GM12878 (cell line): ENCODE measurements around the gene IMPACT.

Source experiments
- CBFB ChIP-seq: IDR thresholded peaks from 2 replicates; pipeline ENCODE4 v1.6.1; 2016; ENCODE audit warnings: antibody characterized with exemption, low read depth
- CEBPB ChIP-seq, 2 experiments: fragments of 150-350 bp in 1 of 2; IDR thresholded peaks; 2 replicates each; pipeline ENCODE4 v1.6.1; 2012 to 2014; ENCODE audit warnings: low read depth in 2 of 2, low read length in 2 of 2, borderline replicate concordance in 1 of 2, inconsistent platforms in 1 of 2
- CHD2 ChIP-seq: IDR thresholded peaks from 2 replicates; pipeline ENCODE4 v1.6.1; 2011; ENCODE audit warnings: low read depth, low read length, improper control_type of control experiment, borderline replicate concordance
- KLF5 ChIP-seq: fragments of 450-650 bp; IDR thresholded peaks from 2 replicates; pipeline ENCODE4 v1.6.1; 2014; ENCODE audit warnings: mild to moderate bottlenecking; ENCODE audit not compliant: partially characterized antibody
- POLR2AphosphoS5 ChIP-seq: IDR thresholded peaks from 2 replicates; pipeline ENCODE4 v1.6.1; 2011; ENCODE audit warnings: mild to moderate bottlenecking, low read length, inconsistent platforms
- SP1 ChIP-seq: IDR thresholded peaks from one replicate; pipeline ENCODE4 v1.6.1; 2011; ENCODE audit warnings: low read depth, low read length
- SREBF2 ChIP-seq: IDR thresholded peaks from 2 replicates; pipeline ENCODE4 v1.6.1; 2012; ENCODE audit warnings: mild to moderate bottlenecking, low read length
- TF ChIP-seq, protein P1 (sequence below): IDR thresholded peaks from 2 replicates; pipeline ENCODE4 v1.6.1; 2012; ENCODE audit warnings: mild to moderate bottlenecking, low read depth, low read length
- TF ChIP-seq, protein P2 (sequence below): IDR thresholded peaks from 2 replicates; pipeline ENCODE4 v1.6.1; 2011; ENCODE audit warnings: low read depth, mild to moderate bottlenecking, low read length, moderate library complexity, borderline replicate concordance; ENCODE audit errors: extremely low read depth
- TF ChIP-seq, protein P3 (sequence below): IDR thresholded peaks from 2 replicates; pipeline ENCODE4 v1.6.1; 2011; ENCODE audit warnings: low read depth, low read length, improper control_type of control experiment, borderline replicate concordance
- TF ChIP-seq, protein P4 (sequence below), 3 experiments: IDR thresholded peaks in 2 of 3; conservative IDR thresholded peaks in 1 of 3; 2 replicates each; pipeline ENCODE4 v1.5.1; 2011; ENCODE audit warnings: low read depth in 3 of 3, low read length in 3 of 3, mild to moderate bottlenecking in 3 of 3, control low read depth in 2 of 3, moderate library complexity in 2 of 3, inconsistent platforms in 1 of 3, mixed read lengths in 1 of 3; ENCODE audit not compliant: control insufficient read depth in 2 of 3, insufficient read depth in 1 of 3; ENCODE audit errors: extremely low read depth in 1 of 3

DNA sequence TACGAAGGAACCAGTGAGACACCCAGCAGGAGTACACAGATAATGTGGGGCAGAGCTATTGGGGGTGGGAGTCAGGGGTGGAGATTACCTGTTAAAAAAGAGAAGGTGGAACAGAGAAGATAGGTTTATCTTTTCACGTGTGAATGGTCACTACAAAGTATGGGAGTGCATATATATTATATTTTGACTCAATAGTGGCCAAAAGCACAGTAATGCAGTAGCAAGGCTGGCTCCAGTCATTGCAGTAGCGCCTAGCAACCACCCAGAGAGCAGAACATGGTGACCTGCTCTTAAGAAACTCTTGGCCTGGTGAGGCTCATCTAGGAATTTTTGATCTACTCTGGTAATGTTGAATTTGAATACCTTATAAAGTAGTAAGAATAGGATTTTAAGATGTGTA, 1.0 kb downstream of the IMPACT start:
- TF ChIP-seq, protein P1, sequence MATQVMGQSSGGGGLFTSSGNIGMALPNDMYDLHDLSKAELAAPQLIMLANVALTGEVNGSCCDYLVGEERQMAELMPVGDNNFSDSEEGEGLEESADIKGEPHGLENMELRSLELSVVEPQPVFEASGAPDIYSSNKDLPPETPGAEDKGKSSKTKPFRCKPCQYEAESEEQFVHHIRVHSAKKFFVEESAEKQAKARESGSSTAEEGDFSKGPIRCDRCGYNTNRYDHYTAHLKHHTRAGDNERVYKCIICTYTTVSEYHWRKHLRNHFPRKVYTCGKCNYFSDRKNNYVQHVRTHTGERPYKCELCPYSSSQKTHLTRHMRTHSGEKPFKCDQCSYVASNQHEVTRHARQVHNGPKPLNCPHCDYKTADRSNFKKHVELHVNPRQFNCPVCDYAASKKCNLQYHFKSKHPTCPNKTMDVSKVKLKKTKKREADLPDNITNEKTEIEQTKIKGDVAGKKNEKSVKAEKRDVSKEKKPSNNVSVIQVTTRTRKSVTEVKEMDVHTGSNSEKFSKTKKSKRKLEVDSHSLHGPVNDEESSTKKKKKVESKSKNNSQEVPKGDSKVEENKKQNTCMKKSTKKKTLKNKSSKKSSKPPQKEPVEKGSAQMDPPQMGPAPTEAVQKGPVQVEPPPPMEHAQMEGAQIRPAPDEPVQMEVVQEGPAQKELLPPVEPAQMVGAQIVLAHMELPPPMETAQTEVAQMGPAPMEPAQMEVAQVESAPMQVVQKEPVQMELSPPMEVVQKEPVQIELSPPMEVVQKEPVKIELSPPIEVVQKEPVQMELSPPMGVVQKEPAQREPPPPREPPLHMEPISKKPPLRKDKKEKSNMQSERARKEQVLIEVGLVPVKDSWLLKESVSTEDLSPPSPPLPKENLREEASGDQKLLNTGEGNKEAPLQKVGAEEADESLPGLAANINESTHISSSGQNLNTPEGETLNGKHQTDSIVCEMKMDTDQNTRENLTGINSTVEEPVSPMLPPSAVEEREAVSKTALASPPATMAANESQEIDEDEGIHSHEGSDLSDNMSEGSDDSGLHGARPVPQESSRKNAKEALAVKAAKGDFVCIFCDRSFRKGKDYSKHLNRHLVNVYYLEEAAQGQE: no peak
- no peak for TF ChIP-seq CBFB
- TF ChIP-seq POLR2AphosphoS5: no peak
- no peak for TF ChIP-seq KLF5
- no peak for TF ChIP-seq SP1
- TF ChIP-seq, protein P2, sequence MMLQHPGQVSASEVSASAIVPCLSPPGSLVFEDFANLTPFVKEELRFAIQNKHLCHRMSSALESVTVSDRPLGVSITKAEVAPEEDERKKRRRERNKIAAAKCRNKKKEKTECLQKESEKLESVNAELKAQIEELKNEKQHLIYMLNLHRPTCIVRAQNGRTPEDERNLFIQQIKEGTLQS: no peak
- no peak for TF ChIP-seq SREBF2
- TF ChIP-seq CEBPB (IDR thresholded peaks at IDR 0.05; ENCODE audit: borderline replicate concordance in 1 of 2, low read depth in 2 of 2, low read length in 2 of 2): no peak
- TF ChIP-seq, protein P3, sequence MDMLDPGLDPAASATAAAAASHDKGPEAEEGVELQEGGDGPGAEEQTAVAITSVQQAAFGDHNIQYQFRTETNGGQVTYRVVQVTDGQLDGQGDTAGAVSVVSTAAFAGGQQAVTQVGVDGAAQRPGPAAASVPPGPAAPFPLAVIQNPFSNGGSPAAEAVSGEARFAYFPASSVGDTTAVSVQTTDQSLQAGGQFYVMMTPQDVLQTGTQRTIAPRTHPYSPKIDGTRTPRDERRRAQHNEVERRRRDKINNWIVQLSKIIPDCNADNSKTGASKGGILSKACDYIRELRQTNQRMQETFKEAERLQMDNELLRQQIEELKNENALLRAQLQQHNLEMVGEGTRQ: no peak
- TF ChIP-seq, protein P4, sequence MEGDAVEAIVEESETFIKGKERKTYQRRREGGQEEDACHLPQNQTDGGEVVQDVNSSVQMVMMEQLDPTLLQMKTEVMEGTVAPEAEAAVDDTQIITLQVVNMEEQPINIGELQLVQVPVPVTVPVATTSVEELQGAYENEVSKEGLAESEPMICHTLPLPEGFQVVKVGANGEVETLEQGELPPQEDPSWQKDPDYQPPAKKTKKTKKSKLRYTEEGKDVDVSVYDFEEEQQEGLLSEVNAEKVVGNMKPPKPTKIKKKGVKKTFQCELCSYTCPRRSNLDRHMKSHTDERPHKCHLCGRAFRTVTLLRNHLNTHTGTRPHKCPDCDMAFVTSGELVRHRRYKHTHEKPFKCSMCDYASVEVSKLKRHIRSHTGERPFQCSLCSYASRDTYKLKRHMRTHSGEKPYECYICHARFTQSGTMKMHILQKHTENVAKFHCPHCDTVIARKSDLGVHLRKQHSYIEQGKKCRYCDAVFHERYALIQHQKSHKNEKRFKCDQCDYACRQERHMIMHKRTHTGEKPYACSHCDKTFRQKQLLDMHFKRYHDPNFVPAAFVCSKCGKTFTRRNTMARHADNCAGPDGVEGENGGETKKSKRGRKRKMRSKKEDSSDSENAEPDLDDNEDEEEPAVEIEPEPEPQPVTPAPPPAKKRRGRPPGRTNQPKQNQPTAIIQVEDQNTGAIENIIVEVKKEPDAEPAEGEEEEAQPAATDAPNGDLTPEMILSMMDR (IDR thresholded peaks at IDR 0.05 in 2 of 3, conservative IDR thresholded peaks at IDR 0.05 in 1 of 3; ENCODE audit: control insufficient read depth in 2 of 3, extremely low read depth in 1 of 3, insufficient read depth in 1 of 3, low read depth in 3 of 3, low read length in 3 of 3): no peak
- no peak for TF ChIP-seq CHD2
